NCI-H1436 (cell line): Measurements from ENCODE around the gene YDJC.
"Not testable (repeated sequence)": the region's sequence is repeated elsewhere in the genome, so short reads cannot be mapped to it uniquely, and the experiment has no call there.

Experiments
- DNase-seq: peaks from one replicate; lab custom pipeline; 2025; lab: John Stamatoyannopoulos, UW

YDJC gene

GRCh38 chr22:21605887-21606564, 23.8 kb downstream of the YDJC start:
- DNase-seq, result no peak

GRCh38 chr22:21603973-21604372, 25.8 kb downstream of the YDJC start:
- DNase-seq, result no peak

DNA sequence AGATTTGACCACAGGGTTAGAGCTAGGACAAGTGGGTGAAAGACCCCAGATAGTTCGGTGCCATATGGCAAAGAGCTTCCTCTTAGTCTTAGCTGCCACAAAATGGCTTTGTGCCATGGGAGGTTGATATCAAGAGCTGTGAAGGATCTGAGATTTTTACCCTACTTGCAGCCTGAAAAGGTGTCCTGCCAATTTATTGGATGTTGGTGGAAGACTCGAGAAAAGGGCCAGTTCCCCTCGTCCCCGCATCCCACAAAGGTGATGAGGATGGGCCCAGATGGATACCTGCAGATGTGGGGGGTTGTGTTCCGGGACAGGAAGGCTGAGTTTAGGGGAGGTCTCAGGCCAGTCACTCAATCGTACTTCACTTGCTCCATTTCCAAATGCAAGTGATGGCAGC, 27.2 kb downstream of the YDJC start:
- no peak for DNase-seq

DNA sequence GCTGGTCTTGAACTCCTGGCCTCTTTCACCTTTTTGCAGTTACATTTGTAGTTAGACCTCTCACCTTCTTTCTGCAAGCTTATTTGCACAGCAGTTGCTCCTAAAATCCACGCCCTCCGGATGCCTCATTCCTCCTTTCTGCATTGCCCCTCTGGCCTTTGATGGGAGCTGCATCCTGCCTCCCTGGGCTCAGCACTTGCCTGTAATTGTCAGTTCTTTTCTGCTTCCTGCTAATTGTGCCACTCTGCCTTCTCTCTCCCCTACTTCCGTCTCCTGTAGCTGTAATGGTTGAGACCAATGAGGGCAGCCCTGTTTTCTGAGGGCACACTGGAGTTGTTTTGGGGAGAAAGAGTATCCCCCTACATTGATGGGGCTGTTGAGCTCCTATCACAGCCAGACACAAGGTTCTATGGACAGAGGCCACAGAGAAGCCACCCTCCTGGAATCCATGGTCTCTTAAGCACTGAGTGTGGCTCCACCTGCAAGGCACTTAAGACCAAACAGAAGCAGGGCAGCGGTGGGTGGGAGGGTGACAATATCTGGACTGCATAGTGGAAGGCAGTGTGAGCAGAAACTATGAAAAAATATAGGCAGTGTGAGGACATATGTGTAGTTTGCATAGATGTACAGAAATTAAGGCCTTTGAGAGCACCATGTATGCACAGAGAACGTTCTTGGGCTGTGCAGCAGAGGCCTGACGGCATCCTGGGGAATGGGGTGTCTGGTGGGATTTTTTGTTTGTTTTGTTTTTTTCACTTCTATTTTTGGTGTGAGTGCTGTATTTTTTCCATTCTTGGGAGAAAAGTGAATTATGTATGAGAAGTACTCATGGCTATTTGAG, 30.5 kb downstream of the YDJC start:
- no peak for DNase-seq

DNA sequence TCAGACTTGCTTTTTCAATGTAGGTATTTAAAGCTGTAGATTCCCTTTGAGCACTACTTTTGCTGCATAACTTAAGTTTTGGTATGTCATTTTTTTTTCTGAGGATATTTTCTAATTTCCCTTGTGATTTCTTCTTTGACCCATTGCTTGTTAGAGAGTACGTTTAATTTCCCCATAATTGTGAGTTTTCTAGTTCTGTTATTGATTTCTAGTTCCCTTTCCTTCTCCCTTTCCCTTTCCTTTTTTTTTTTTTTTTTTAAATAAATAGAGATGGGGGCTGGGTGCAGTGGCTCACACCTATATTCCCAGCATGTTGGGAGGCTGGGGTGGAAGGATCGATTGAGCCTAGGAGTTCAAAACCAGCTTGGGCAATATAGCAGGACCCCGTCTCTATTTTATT, 31.5 kb downstream of the YDJC start:
- no peak for DNase-seq

DNA sequence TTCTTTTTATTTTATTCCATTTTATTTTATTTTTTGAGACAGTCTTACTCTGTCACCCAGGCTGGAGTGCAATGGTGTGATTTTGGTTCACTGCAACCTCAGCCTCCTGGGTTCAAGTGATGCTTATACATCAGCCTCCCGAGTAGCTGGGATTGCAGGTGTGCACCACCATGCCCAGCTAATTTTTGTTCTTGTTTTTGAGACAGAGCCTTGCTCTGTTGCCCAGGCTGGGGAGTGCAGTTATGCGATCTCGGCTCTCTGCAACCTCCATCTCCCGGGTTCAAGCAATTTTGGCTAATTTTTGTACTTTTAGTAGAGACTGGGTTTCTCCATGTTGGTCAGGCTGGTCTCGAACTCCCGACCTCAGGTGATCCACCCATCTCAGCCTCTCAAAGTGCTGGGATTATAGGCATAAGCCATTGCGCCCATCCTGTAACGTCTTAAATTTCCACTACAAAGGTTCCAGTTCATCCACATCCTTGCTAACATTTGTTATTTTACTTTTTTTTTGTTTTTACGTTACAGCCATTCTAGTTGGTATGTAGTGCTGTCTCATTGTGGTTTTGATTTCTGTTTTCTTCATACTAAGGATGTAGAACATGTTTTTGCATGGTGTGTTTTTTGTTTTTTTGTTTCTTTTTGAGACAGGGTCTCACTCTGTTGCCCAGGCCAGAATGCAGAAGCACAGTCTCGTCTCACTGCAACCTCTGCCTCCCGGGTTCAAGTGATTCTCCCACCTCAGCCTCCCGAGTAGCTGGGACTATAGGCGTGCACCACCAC, 33.3 kb downstream of the YDJC start:
- DNase-seq, result not testable (repeated sequence)

GRCh38 chr22:21594865-21595452, 34.9 kb downstream of the YDJC start:
- no peak for DNase-seq

DNA sequence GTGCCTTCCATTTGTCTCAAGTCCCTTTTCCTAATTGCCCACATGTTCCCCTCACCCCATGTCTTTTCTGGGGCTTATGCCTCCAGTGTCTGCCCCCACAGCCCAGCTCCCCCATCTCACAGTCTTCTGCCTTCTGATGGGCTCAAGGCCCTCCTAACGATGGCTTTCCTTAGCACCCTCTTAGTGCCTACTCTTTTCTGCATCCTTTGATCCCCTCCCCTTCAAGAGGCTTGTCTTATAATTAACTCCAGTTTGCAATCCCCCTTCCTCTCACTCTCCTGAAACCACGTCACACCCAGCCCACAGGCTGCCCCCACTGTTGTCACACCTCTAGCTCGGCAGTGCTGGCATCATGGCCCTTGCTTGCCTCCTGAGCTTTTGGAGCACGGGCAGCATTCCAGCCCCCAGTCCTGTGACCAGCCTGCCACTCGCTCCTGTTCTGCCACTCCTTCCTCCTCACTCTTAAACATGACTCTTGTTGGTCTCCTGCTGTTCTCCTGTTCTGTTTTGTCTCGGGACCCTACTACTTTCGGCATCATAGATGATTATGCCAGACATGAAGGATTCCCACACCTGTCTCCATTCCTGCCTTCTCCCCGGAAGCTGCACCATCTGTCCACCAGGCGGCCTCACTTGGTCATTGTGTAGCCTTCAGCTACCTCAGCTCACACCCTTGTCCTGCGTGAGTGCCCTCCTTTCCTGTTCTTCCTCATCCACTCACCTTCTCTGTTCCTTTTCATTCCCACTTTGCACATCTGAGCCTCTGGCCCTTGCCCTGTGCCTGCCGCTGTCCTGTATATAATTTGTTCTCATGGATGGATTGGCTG, 36.2 kb downstream of the YDJC start:
- DNase-seq, result no peak

DNA sequence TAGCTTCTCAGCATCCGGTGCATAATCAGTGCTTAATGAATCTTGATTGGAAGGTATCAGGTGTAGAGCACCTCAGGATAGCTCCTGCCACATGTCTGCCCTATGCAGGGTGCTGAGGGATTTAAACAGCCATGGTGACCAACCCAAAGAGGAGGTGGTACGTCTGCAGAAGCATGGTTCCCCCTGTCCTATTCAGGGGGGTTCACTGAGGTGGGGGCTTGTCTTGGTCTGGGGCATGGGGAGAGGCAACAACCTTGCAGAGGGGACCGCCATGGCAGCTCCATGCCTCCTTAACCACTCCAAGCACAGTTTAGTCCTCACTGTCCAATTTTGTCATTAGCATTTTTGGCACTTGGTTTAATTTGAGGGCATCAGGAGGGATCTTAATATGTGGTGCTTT, 37.4 kb downstream of the YDJC start:
- DNase-seq, result no peak

- no peak for DNase-seq
Measured at GRCh38 chr22:21591695-21592094, 38.1 kb downstream of the YDJC start.

- no peak for DNase-seq
Measured at GRCh38 chr22:21590809-21591641, 38.8 kb downstream of the YDJC start.

DNA sequence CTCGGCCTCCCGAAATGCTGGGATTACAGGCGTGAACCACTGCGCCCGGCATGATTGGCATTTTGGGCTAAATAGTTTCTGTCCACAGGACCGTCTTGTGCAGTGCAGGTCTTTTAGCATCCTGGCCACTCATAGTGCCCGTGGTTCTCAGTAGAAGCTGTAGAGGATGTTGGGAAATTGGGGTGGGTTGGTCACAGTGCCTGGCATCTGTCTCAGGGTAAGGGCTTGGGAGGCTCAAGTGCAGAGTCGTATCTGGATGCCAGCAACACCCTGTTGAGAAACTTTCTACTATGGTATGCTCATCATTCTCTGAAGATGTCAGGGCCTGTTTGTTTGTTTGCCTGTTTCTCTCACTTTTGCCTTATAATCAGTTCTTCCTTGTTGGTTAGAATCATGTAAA, 40.4 kb downstream of the YDJC start:
- DNase-seq, result no peak

DNA sequence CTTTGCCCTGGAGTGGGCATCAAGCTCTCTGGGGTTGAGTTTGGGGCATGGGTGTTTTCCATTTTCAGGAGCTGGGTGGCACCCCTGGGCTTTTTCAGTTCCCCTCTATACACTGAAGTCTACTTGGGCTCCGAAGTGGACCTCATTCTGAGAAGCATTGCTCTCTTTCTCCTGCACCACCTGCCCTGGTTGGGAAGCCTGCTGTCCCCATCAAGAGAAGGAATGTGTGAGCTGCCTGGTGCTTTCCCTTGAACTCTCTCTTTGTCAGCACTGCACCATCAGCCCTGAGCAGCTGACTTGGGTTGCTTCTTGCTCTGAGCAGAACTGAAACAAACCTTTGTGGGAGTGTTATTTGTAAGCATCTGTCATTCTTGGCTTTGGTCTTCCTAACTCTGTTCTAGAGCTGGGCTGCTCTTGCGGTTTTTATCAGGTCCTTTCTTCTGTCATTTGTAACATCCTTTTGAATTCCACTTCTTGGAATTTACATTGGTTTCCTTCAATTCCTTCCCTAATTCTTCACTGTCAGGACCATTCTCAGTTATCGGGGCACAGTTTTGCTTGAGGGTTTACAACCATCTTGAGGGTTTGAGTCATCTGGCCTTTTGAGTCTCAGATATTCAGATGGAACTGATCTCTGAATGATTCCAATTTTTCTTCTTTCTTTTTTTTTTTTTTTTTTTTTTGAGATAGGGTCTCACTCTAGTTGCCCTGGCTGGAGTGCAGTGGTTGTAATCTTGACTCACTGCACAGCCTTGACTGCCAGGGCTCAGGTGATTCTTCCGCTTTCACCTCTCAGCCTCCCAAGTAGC, 41.8 kb downstream of the YDJC start:
- DNase-seq, result no peak

DNA sequence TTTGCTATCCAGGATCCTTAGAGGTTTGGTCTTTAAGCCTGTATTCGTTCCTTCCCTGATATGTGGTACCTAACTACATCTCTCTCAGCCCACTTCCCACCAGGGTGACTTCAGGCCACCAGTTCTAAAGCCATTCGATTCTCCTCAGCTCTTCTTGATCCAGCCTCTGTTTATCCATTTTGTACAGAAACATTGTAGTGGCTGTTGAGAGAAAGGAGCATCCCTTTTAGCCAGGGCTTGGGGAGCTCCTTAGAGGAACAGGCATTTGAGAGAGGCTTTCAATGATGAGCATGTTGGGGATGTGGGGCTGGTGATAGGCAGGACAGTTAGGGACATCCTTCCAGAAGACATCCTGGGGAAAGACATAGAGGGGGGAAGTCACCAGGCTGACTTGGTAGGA, 44.4 kb downstream of the YDJC start:
- no peak for DNase-seq

DNA sequence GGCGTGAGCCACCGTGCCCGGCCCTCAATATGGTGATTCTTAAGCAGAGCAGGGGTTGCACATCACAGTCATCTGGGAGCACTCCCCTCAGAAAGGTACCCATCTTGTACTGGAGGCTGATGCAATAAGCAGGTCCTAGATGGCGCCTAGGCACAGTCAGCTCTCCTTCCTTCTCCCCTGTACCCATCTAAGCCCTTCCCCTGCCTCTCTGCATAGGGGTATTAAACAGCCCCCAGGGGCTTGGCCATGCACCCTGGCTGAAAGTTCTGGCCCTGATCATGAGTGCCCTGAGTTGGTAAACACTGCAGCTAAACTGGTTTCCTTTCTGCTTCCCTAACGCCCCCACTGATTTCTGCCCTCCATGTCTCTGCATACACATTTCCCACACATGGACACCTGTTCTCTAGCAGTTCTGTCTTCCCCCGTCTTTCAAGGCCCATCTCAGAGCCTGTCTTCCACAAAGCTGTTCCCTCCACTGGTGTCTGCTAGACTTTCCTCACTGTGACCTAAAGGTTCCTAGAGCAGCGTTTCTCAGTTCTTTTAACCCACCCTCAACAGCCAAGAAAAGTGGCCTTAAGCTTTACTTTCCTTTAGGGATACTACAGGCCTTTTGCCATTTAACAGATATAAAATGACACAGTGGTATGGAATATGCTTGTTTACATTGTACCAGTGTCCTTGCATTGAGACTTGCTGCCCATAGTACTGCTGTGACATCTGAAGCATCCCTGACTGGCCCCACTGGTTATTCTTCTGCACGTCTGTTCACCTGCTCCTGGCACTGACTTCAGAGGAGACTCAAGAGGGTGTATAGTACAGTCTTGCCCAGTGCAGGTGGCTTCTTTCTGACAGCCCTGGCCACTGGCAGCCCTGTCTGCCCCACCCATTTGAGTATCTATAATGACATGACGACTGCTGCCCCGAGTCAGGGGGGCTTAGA, 46.8 kb downstream of the YDJC start:
- no peak for DNase-seq

- not testable (repeated sequence) for DNase-seq
Measured at GRCh38 chr22:21581009-21581713, 48.7 kb downstream of the YDJC start.

DNA sequence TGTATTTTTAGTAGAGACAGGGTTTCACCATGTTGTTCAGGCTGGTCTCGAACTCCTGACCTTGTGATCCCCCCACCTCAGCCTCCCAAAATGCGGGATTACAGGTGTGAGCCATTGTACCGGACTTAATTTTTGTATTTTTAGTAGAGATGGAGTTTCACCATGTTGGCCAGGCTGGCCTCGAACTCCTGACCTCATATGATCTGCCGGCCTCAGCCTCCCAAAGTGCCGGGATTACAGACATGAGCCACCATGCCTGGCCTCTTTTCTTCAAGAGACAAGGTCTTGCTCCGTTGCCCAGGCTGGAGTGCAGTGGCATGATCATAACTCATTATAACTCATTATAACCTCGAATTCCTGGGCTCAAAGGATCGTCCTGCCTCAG, 49.2 kb downstream of the YDJC start:
- DNase-seq, result not testable (repeated sequence)

DNA sequence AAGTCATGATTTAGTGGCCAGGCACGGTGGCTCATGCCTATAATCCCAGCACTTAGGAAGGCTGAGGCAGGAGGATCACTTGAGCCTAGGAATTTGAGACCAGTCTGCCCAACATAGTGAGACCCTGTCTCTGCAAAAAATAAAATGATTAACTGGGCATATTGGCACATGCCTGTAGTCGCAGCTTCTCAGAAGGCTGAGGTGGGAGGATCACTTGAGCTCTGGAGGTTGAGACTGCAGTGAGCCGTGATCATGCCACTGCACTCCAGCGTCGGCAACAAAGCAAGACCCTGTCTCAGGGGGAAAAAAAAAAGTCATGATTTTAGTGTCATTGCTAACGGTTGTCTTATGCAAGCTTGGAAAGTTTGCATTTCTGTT, 50.4 kb downstream of the YDJC start:
- no peak for DNase-seq
